ENCODE results near the gene NIN.

DNA sequence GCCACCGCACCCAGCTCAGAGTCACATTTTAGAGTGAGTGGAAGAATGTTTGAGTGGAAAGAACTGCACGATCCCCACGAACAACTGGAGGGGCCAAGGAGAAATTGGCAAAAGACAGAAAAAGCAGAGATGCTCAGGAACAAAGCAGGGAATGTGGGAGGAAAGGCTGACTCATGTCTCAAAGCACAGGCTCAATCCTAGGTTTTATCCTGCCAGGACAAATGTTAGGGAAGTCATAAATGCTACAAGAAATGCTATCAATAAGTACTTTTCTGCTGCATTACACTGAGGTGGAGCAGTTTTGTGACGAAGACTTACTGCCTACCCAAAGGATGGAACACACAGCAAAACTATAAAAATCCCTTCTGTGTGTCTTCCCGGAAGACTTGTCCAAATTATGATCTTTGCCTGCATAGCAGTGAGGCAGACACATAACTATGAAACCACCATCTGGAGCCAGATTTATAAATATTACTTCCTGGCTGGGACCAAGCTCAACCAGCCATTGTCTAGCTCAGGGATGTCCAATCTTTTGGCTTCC lies 26.7 kb downstream of the NIN start:
- TF ChIP-seq, protein P1, sequence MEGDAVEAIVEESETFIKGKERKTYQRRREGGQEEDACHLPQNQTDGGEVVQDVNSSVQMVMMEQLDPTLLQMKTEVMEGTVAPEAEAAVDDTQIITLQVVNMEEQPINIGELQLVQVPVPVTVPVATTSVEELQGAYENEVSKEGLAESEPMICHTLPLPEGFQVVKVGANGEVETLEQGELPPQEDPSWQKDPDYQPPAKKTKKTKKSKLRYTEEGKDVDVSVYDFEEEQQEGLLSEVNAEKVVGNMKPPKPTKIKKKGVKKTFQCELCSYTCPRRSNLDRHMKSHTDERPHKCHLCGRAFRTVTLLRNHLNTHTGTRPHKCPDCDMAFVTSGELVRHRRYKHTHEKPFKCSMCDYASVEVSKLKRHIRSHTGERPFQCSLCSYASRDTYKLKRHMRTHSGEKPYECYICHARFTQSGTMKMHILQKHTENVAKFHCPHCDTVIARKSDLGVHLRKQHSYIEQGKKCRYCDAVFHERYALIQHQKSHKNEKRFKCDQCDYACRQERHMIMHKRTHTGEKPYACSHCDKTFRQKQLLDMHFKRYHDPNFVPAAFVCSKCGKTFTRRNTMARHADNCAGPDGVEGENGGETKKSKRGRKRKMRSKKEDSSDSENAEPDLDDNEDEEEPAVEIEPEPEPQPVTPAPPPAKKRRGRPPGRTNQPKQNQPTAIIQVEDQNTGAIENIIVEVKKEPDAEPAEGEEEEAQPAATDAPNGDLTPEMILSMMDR (IDR thresholded peaks at IDR 0.05): no peak
- TF ChIP-seq POLR2A (IDR thresholded peaks at IDR 0.05) (no peak), POLR2AphosphoS5 (IDR thresholded peaks at IDR 0.05) (no peak)

Data from transverse colon (tissue), 4 donors.